ENCODE measurements around the gene CEPT1. TPM values are rescaled to one million over a fixed set of nuclear protein-coding genes. Genes with fewer than 3 reads are reported as not detected.
A peak's percentile ranks its signal among the peaks of the same experiment; 100 is the strongest.

CEPT1 gene
- total RNA-seq, 1 experiment from 2014 or later: 34.2 TPM

- Histone ChIP-seq H3K9me3 (ENCODE audit: control insufficient read depth in 1 of 2, insufficient read depth in 1 of 2, low read depth in 1 of 2, low read length in 2 of 2) (no peaks in the 10 kb centered on the region), H3K4me2 (ENCODE audit: low read length) (peak overlapping the region; percentile 97), H2AFZ (ENCODE audit: low read depth, low read length, poor library complexity, severe bottlenecking) (no peak overlapping the region), H3K36me3 (ENCODE audit: control insufficient read depth in 1 of 2, insufficient read depth in 2 of 2, low read length in 2 of 2) (peaks cover 0 to 13% of the 10 kb centered on the region in 2 experiments; a peak in 1 of 4 replicates), H3K27ac (ENCODE audit: low read depth, low read length) (no peak overlapping the region), H3K4me3 (replicated peaks in 1 of 2; ENCODE audit: low read depth in 1 of 2, low read length in 2 of 2) (no peak overlapping the region), H3K27me3 (ENCODE audit: insufficient read depth, low read length) (no peaks in the 10 kb centered on the region), H3K9me2 (ENCODE audit: insufficient read depth) (no peaks in the 10 kb centered on the region), H4K20me1 (ENCODE audit: insufficient read depth) (no peaks in the 10 kb centered on the region), H3K79me2 (ENCODE audit: insufficient read depth, low read length) (peaks cover 36% of the 10 kb centered on the region), H3K9ac (ENCODE audit: low read length) (no peak overlapping the region), H3K4me1 (ENCODE audit: control insufficient read depth in 1 of 2, insufficient read depth in 2 of 2, low read length in 2 of 2) (peaks cover 39 to 55% of the 10 kb centered on the region in 2 experiments)
- DNase-seq (ENCODE audit: low read depth, low spot score): no peak
- CTCF ChIA-PET: interaction anchor here (1.3 to 1.4 kb wide), 2 partner anchors 10 to 199 kb away, joined by 3 read pairs; no protein-coding TSS in a partner anchor
- BruUV-seq (replicated peaks): no TSS peak
- RAD21 ChIA-PET (ENCODE audit: low non-redundant PET in 1 of 2, low total read pairs in 2 of 2, uncharacterized antibody in 2 of 2, unreplicated experiment in 2 of 2): no interaction called here
- TF ChIP-seq ELF1 (IDR thresholded peaks at IDR 0.05; ENCODE audit: borderline replicate concordance, low read depth): no peak
- TF ChIP-seq CEBPB (IDR thresholded peaks at IDR 0.05; ENCODE audit: low read depth): no peak
- no peak for TF ChIP-seq POLR2A (IDR thresholded peaks at IDR 0.05; ENCODE audit: borderline replicate concordance, extremely low read depth, insufficient read depth, insufficient read length)
- no peak for TF ChIP-seq RAD21 (IDR thresholded peaks at IDR 0.05; ENCODE audit: low read depth)
- no peak for TF ChIP-seq ATF3 (IDR thresholded peaks at IDR 0.05)
- no peak for TF ChIP-seq ZFX (IDR thresholded peaks at IDR 0.05)
- no peak for TF ChIP-seq EZH2phosphoT487 (IDR thresholded peaks at IDR 0.05; ENCODE audit: borderline replicate concordance)
- no peak for TF ChIP-seq REST (IDR thresholded peaks at IDR 0.05; ENCODE audit: low read depth)
- TF ChIP-seq MAX (IDR thresholded peaks at IDR 0.05): no peak
- TF ChIP-seq ZNF274 (IDR thresholded peaks at IDR 0.05; ENCODE audit: low read depth, low read length): no peak
- TF ChIP-seq CTCF (IDR thresholded peaks at IDR 0.05 in 2 of 3, conservative IDR thresholded peaks at IDR 0.05 in 1 of 3; ENCODE audit: borderline replicate concordance in 1 of 3, insufficient read depth in 1 of 3, low read depth in 2 of 3, low read length in 2 of 3): no peak
- TF ChIP-seq ZBTB33 (IDR thresholded peaks at IDR 0.05; ENCODE audit: extremely low read depth, insufficient replicate concordance, low read length): no peak
- TF ChIP-seq CBX3 (IDR thresholded peaks at IDR 0.05; ENCODE audit: low read depth): no peak
- TF ChIP-seq TCF7L2 (IDR thresholded peaks at IDR 0.05; ENCODE audit: borderline replicate concordance, extremely low read depth, insufficient read depth, insufficient read length): no peak
- no peak for TF ChIP-seq EZH2 (IDR thresholded peaks at IDR 0.05)
- no peak for TF ChIP-seq FOSL1 (IDR thresholded peaks at IDR 0.05; ENCODE audit: low read depth)
- TF ChIP-seq JUND (IDR thresholded peaks at IDR 0.05): no peak
- TF ChIP-seq EGR1 (IDR thresholded peaks at IDR 0.05; ENCODE audit: low read depth): no peak
- no peak for TF ChIP-seq SIN3A (IDR thresholded peaks at IDR 0.05; ENCODE audit: low read depth)
- no peak for ATAC-seq
- POLR2A ChIA-PET: interaction anchor here (1.4 kb wide), 1 partner anchor 13 kb away, joined by 3 read pairs; no protein-coding TSS in a partner anchor
- intact Hi-C loops (cut with micrococcal nuclease): no loop called here
These were observed 61.5 kb downstream of the CEPT1 start for GRCh38 chr1:111201275-111202090.
